ENCODE data around the gene ALPK1.

DNA sequence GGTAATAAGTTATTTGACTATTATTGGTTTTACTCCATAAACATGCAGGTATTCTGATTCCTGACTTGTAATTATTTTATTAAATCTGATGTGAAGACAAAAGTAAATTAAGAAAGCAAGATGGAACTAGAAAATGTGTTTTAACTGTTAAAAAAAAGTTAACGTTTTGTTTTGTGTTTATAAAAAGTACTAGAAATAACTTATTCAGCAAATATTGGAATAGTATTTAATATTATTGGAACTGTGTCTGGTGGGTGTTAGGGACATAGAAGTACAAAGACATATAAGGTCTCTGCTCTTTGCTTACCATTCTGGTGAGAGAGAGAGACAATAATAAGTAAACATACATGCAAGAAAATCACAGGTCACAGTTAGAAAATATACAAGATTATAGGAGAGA lies 27.1 kb upstream of the ALPK1 start:
- TF ChIP-seq, protein P1, sequence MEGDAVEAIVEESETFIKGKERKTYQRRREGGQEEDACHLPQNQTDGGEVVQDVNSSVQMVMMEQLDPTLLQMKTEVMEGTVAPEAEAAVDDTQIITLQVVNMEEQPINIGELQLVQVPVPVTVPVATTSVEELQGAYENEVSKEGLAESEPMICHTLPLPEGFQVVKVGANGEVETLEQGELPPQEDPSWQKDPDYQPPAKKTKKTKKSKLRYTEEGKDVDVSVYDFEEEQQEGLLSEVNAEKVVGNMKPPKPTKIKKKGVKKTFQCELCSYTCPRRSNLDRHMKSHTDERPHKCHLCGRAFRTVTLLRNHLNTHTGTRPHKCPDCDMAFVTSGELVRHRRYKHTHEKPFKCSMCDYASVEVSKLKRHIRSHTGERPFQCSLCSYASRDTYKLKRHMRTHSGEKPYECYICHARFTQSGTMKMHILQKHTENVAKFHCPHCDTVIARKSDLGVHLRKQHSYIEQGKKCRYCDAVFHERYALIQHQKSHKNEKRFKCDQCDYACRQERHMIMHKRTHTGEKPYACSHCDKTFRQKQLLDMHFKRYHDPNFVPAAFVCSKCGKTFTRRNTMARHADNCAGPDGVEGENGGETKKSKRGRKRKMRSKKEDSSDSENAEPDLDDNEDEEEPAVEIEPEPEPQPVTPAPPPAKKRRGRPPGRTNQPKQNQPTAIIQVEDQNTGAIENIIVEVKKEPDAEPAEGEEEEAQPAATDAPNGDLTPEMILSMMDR (IDR thresholded peaks at IDR 0.05 in 8 of 11, conservative IDR thresholded peaks at IDR 0.05 in 3 of 11): no peak
- no peak for TF ChIP-seq POLR2A (IDR thresholded peaks at IDR 0.05)

All from spleen (tissue), 7 donors.